Neutrophil (primary cell): Measurements from ENCODE around the gene R3HDM2.
"Not testable (repeated sequence)": the region's sequence is repeated elsewhere in the genome, so short reads cannot be mapped to it uniquely, and the experiment has no call there.

Experiments
- H3K27ac ChIP-seq: fragments of 200-600 bp; sonication (generic); 2 replicates; pipeline ENCODE4 v1.5.1; 2016; ENCODE audit warnings: mild to moderate bottlenecking, moderate library complexity
- H3K27me3 ChIP-seq: fragments of 200-600 bp; sonication (generic); 2 replicates; pipeline ENCODE4 v1.6.0; 2016; ENCODE audit warnings: mild to moderate bottlenecking
- H3K36me3 ChIP-seq: fragments of 200-600 bp; sonication (generic); 2 replicates; pipeline ENCODE4 v1.5.1; 2017
- H3K4me1 ChIP-seq, 2 experiments: fragments of 200-600 bp in 1 of 2; sonication (generic) in 1 of 2; 1 replicate in 1 of 2; 2 replicates in 1 of 2; pipeline versions ENCODE4 v1.5.1 to v1.6.1; 2013 to 2016; ENCODE audit warnings: low read depth in 1 of 2, low read length in 1 of 2, mild to moderate bottlenecking in 1 of 2, moderate library complexity in 1 of 2; ENCODE audit not compliant: control insufficient read depth in 1 of 2, insufficient read depth in 1 of 2
- H3K4me3 ChIP-seq, 2 experiments: fragments of 200-600 bp in 1 of 2; sonication (generic) in 1 of 2; 1 replicate in 1 of 2; 2 replicates in 1 of 2; pipeline ENCODE4 v1.5.1; 2013 to 2016; ENCODE audit warnings: low read depth in 1 of 2, low read length in 1 of 2, mild to moderate bottlenecking in 1 of 2, moderate library complexity in 1 of 2
- H3K9me3 ChIP-seq: fragments of 200-600 bp; sonication (generic); 2 replicates; pipeline ENCODE4 v1.5.1; 2016
- CTCF ChIP-seq: fragments of 200-600 bp; sonication (generic); IDR thresholded peaks from 2 replicates; pipeline ENCODE4 v1.5.1; 2016; ENCODE audit warnings: antibody characterized with exemption

The R3HDM2 gene

GRCh38 chr12:57319678-57320469, 111.0 kb downstream of the R3HDM2 start:
- no peak for TF ChIP-seq CTCF
- H3K36me3 ChIP-seq: no peaks in the 10 kb centered on the region

GRCh38 chr12:57315681-57316080, 115.2 kb downstream of the R3HDM2 start:
- H3K27ac ChIP-seq: no peak overlapping the region
- no peaks in the 10 kb centered on the region for H3K27me3 ChIP-seq
- H3K4me3 ChIP-seq: no peak overlapping the region
- no peaks in the 10 kb centered on the region for H3K9me3 ChIP-seq
- no peak for TF ChIP-seq CTCF
- H3K36me3 ChIP-seq: peaks cover 4% of the 10 kb centered on the region
- no peaks in the 10 kb centered on the region for H3K4me1 ChIP-seq

More at GRCh38 chr12:57319678-57320469, 111.0 kb downstream of the R3HDM2 start:
- H3K4me3 ChIP-seq: no peak overlapping the region
- no peak overlapping the region for H3K27ac ChIP-seq
- no peaks in the 10 kb centered on the region for H3K27me3 ChIP-seq
- no peaks in the 10 kb centered on the region for H3K9me3 ChIP-seq
- peaks cover under 1 to 4% of the 10 kb centered on the region in 2 experiments for H3K4me1 ChIP-seq

GRCh38 chr12:57312287-57312686, 118.6 kb downstream of the R3HDM2 start:
- not testable (repeated sequence) for H3K4me3 ChIP-seq, H3K9me3 ChIP-seq, H3K27ac ChIP-seq, H3K4me1 ChIP-seq, H3K27me3 ChIP-seq
- peaks cover 19% of the 10 kb centered on the region for H3K36me3 ChIP-seq

GRCh38 chr12:57309420-57309819, 121.4 kb downstream of the R3HDM2 start:
- TF ChIP-seq CTCF: no peak
- H3K36me3 ChIP-seq: peaks cover 31% of the 10 kb centered on the region
- H3K27ac ChIP-seq: no peak overlapping the region
- no peaks in the 10 kb centered on the region for H3K9me3 ChIP-seq
- no peaks in the 10 kb centered on the region for H3K27me3 ChIP-seq
- no peaks in the 10 kb centered on the region for H3K4me1 ChIP-seq
- H3K4me3 ChIP-seq: no peak overlapping the region

- H3K4me3 ChIP-seq: no peak overlapping the region
- H3K27ac ChIP-seq: no peak overlapping the region
- peaks cover 81% of the 10 kb centered on the region for H3K36me3 ChIP-seq
- no peaks in the 10 kb centered on the region for H3K9me3 ChIP-seq
- no peaks in the 10 kb centered on the region for H3K4me1 ChIP-seq
- no peak for TF ChIP-seq CTCF
- no peaks in the 10 kb centered on the region for H3K27me3 ChIP-seq
Observed at GRCh38 chr12:57300961-57301584, 129.8 kb downstream of the R3HDM2 start.

GRCh38 chr12:57299514-57300016, 131.3 kb downstream of the R3HDM2 start:
- Histone ChIP-seq H3K4me3 (no peak overlapping the region), H3K27ac (no peak overlapping the region), H3K4me1 (no peaks in the 10 kb centered on the region), H3K9me3 (no peaks in the 10 kb centered on the region), H3K27me3 (no peaks in the 10 kb centered on the region), H3K36me3 (peaks cover 85% of the 10 kb centered on the region)
- no peak for TF ChIP-seq CTCF
